ENCODE measurements around the gene ATE1.

The ATE1 gene

GRCh38 chr10:121774813-121775212 is 153.0 kb downstream of the ATE1 start:
- Histone ChIP-seq H3K27me3 (no peaks in the 10 kb centered on the region), H3K9me3 (no peaks in the 10 kb centered on the region), H3K36me3 (no peaks in the 10 kb centered on the region), H3K4me1 (no peaks in the 10 kb centered on the region), H3K4me3 (ENCODE audit: low read depth, low read length) (no peak overlapping the region)
- DNase-seq, result no peak
- no peak for TF ChIP-seq CTCF (IDR thresholded peaks at IDR 0.05; ENCODE audit: low read depth, low read length)

GRCh38 chr10:121774404-121774803 is 153.4 kb downstream of the ATE1 start:
- no peak for DNase-seq
- Histone ChIP-seq H3K9me3 (no peaks in the 10 kb centered on the region), H3K27me3 (no peaks in the 10 kb centered on the region), H3K4me3 (ENCODE audit: low read depth, low read length) (no peak overlapping the region), H3K36me3 (no peaks in the 10 kb centered on the region), H3K4me1 (no peaks in the 10 kb centered on the region)
- TF ChIP-seq CTCF (IDR thresholded peaks at IDR 0.05; ENCODE audit: low read depth, low read length), result no peak

- no peak for DNase-seq
- Histone ChIP-seq H3K4me1 (no peaks in the 10 kb centered on the region), H3K27me3 (no peaks in the 10 kb centered on the region), H3K9me3 (no peaks in the 10 kb centered on the region), H3K4me3 (ENCODE audit: low read depth, low read length) (no peak overlapping the region), H3K36me3 (no peaks in the 10 kb centered on the region)
- TF ChIP-seq CTCF (IDR thresholded peaks at IDR 0.05; ENCODE audit: low read depth, low read length), result no peak
Measured at GRCh38 chr10:121772884-121773283, 154.9 kb downstream of the ATE1 start.

GRCh38 chr10:121772406-121772805 is 155.4 kb downstream of the ATE1 start:
- H3K9me3 ChIP-seq, result no peaks in the 10 kb centered on the region
- H3K4me3 ChIP-seq (ENCODE audit: low read depth, low read length), result no peak overlapping the region
- H3K27me3 ChIP-seq, result no peaks in the 10 kb centered on the region
- DNase-seq, result no peak
- H3K36me3 ChIP-seq, result no peaks in the 10 kb centered on the region
- no peaks in the 10 kb centered on the region for H3K4me1 ChIP-seq
- no peak for TF ChIP-seq CTCF (IDR thresholded peaks at IDR 0.05; ENCODE audit: low read depth, low read length)

- H3K4me3 ChIP-seq (ENCODE audit: low read depth, low read length), result no peak overlapping the region
- no peak for TF ChIP-seq CTCF (IDR thresholded peaks at IDR 0.05; ENCODE audit: low read depth, low read length)
- H3K27me3 ChIP-seq, result no peaks in the 10 kb centered on the region
- H3K4me1 ChIP-seq, result no peaks in the 10 kb centered on the region
- DNase-seq, result no peak
- no peaks in the 10 kb centered on the region for H3K9me3 ChIP-seq
- no peaks in the 10 kb centered on the region for H3K36me3 ChIP-seq
Measured at GRCh38 chr10:121771966-121772365, 155.9 kb downstream of the ATE1 start.

- Histone ChIP-seq H3K27me3 (no peaks in the 10 kb centered on the region), H3K9me3 (no peaks in the 10 kb centered on the region), H3K4me3 (ENCODE audit: low read depth, low read length) (no peak overlapping the region), H3K36me3 (no peaks in the 10 kb centered on the region), H3K4me1 (no peaks in the 10 kb centered on the region)
- DNase-seq, result no peak
- TF ChIP-seq CTCF (IDR thresholded peaks at IDR 0.05; ENCODE audit: low read depth, low read length), result no peak
Measured at GRCh38 chr10:121766426-121766825, 161.4 kb downstream of the ATE1 start.

Measured in BE2C (cell line).